ENCODE results near the gene CNN2.

CNN2 gene

DNA sequence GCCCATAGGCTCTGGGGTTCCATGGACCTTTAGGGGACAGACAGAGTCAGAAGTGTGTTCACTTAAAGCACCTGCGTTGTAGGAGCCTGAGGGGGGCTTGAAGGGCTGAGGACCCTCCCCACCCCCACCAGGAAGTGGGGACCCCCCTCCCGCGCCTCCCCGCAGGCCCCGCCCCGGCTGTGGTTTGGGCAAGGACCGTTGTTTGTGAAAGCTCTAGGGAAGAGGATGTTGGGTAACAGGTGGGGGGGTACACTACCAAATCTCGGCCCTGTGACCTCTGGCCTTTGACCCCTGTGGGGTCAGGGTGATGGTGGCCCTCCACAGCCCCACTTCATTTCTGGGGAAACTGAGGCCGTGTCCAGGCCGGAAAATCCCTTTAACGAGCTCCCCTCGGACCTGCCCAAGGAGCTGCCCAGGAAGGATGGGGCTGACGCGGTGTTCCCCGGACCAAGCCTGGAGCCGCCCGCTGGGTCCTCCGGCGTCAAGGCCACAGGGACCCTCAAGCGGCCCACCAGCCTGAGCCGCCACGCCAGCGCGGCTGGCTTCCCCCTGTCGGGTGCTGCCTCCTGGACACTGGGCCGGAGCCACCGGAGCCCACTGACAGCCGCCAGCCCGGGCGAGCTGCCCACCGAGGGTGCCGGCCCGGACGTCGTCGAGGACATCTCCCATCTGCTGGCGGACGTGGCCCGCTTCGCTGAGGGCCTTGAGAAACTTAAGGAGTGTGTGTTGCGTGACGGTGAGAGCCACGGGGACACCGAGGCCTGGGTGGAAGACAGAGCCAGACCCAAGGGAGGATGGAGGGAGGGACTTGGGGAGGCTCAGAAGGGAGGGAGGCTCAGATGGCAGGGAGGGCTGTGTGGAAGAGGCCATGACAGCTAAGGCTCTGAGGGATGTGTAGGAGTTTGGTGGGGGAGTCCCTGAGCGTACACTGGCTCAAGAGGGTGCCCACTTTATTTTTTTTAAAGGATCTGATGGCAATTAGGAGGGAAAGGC lies 41.9 kb downstream of the CNN2 start:
- no peak for DNase-seq

DNA sequence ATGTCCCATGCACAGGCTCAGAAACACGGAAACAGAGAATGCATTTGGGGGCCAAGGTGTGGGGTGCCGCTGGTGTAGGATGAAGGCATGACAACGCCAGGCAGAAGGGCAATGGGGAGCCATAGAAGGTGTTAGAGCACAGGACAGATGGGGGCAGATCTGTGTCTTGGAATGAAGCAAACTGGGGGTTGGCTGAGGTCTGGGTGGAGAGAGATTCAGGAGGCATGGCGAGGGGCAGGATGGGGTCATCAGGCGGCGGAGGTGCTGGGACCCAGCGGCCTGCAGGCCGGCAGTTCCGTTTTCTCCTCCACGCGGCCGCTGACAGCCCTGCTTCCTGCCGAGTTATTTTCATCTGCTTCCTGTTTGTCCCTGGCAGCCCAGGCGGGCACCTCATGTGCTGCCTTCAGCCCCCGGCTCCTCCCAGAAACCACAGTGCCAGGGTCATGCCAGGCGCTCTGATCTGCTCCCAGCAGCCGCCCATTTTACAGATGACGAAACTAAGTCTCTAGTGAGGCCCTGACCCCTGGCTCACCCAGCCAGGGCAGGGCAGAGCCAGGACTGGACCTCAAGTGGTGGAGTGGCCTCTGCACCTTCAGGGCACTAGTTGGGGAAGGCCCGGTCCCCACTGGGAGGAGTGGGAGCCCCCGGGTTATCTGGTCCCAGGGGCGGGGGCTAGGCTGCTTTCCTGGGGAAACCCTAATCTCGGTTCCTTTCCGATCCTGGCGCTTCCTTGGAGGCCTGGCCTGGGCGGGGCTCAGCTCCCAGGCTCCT lies 42.8 kb downstream of the CNN2 start:
- DNase-seq = no peak

- DNase-seq = no peak
Measured at GRCh38 chr19:1070576-1070930, 44.1 kb downstream of the CNN2 start.

DNA sequence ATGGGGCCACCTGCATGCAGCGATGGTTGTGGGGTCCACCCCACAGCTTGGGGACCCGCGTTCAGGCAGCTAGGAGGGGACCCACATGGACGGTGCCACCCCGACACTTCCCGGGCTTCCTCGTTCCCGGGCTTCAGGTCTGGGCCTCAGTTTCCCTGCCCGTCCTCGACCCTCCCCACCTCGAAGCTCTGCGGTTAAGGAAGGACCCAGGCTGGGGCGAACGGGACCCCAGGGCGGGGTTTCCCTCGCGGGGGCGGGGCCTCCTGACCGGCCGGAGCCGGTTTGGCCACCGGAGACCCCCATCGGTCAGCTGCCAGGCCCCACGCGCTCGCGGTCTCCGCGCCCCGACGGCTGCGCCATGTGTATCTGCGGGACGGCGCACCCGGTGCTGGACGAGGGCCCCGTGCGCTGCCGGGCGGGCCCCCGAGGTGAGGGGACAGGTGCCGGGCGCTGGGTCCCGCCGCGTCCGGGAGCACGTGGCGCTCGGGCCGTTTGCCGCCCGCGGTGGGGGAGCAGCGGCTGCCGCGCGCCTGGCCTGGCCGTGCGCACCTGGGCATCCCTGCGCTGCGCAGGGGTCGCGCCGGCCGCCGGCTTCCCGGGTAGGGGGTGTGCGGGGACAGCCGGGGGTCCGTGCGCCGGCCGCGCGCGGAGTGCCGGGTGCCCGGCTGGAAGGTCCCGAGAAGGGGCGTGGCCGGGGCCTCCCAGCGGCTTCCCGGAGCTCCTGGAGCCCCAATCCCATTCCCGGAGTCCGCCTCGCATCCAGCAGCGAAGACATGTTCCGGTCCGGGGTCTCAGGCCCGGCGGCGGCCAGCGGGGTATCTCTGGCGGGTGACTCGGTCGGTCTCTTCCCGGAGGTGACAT lies 44.8 kb downstream of the CNN2 start:
- no peak for DNase-seq

- DNase-seq = no peak
Measured at GRCh38 chr19:1072371-1073015, 46.1 kb downstream of the CNN2 start.

- DNase-seq = no peak
Measured at GRCh38 chr19:1073063-1073955, 46.9 kb downstream of the CNN2 start.

GRCh38 chr19:1073956-1074517 lies 47.6 kb downstream of the CNN2 start:
- no peak for DNase-seq

GRCh38 chr19:1074544-1075283 lies 48.3 kb downstream of the CNN2 start:
- DNase-seq = peak; percentile 79 to 91

- DNase-seq = no peak
Measured at GRCh38 chr19:1076046-1076386, 49.6 kb downstream of the CNN2 start.

GRCh38 chr19:1076951-1077350 lies 50.5 kb downstream of the CNN2 start:
- no peak for DNase-seq

DNA sequence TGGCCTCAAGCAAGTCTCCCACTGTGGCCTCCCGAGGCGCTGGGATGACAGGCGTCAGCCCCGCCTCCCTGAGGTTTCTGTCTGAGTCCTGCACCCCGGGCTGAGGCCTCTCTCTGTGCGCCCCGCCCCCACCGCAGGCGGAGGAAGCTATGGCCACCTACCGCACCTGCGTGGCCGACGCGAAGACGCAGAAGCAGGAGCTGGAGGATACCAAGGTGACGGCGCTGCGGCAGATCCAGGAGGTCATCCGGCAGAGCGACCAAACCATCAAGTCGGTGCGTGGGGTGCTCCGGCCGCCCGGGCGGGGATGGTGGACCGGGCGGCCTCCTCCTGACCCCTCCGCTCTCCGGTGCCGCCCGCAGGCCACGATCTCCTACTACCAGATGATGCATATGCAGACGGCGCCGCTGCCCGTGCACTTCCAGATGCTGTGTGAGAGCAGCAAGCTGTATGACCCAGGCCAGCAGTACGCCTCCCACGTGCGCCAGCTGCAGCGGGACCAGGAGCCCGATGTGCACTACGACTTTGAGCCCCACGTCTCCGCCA lies 53.2 kb downstream of the CNN2 start:
- no peak for DNase-seq

- no peak for DNase-seq
Measured at GRCh38 chr19:1080360-1081161, 54.2 kb downstream of the CNN2 start.

- DNase-seq = peak in 1 of 2 experiments; percentile 91
Measured at GRCh38 chr19:1081301-1082164, 55.1 kb downstream of the CNN2 start.

GRCh38 chr19:1082165-1082927 lies 55.9 kb downstream of the CNN2 start:
- peak; percentile 98 to 99 for DNase-seq

GRCh38 chr19:1082928-1083816 lies 56.8 kb downstream of the CNN2 start:
- peak in 1 of 2 experiments; percentile 63 for DNase-seq
